ENCODE results near the gene PAFAH1B2.

The PAFAH1B2 gene

GRCh38 chr11:117220999-117221774 lies 77.1 kb downstream of the PAFAH1B2 start:
- ATAC-seq (no peak), DNase-seq (peak; percentile 1)

GRCh38 chr11:117221775-117222517 lies 77.9 kb downstream of the PAFAH1B2 start:
- ATAC-seq (no peak), DNase-seq (no peak)

- DNase-seq, result no peak
- no peak for ATAC-seq
Measured at GRCh38 chr11:117222991-117223740, 79.1 kb downstream of the PAFAH1B2 start.

- DNase-seq, result no peak
- ATAC-seq, result no peak
Measured at GRCh38 chr11:117223741-117224689, 79.9 kb downstream of the PAFAH1B2 start.

GRCh38 chr11:117225553-117226170 lies 81.6 kb downstream of the PAFAH1B2 start:
- DNase-seq, result no peak
- no peak for ATAC-seq
